Right kidney (tissue), 1 donor: Measurements from ENCODE around the gene EIF4E2.

Source experiments
- DNase-seq: peaks from one replicate; pipeline ENCODE4 v3.0.0-alpha.2; 2016

The EIF4E2 gene

DNA sequence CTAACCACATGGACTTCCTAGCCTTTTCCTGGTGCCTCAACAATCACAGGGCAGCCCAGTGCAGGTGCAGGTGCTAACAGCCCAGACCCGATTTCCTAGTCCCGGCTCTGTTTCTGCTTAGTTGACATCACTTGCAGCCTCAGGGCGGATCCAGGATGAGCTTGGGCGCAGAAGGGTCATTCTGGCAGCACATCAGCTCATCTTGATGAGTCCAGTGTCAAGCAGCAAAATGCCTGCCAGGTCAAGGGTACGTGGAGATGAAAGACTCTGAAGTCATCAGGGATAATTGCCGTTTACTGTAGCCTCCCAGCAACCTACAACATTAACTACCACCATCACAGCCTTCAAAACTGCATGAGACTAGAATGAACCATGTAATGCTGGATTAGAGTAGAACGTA, 43.5 kb downstream of the EIF4E2 start:
- no peak for DNase-seq

DNA sequence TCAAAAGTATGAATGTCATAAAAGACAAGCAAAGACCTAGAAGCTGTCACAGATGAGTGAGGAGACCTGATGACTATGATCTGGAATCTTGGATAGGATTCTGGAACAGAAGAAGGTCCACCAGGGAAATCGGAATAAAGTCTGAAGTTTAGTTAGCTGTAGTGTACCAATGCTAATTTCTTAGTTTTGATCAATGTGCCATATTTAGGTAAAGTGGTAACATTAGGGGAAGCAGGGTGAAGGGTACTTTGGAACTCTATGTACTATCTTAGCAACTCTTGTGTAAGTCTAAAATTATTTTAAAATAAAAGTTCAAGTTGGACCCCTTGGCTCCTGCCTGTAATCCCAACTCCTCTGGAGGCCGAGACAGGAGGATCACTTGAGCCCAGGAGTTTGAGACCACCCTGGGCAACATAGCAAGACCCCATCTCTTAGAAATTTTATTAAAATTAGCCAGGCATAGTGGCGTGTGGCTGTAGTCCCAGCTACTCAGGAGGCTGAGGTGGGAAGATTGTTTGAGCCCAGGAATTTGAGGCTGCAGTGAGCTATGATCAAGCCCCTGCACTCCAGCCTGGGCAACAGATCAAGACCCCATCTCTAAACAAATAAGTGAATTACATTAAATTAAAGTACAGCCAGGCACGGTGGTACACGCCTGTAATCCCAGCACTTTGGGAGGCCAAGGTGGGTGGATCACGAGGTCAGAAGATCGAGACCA, 47.0 kb downstream of the EIF4E2 start:
- DNase-seq = no peak

DNA sequence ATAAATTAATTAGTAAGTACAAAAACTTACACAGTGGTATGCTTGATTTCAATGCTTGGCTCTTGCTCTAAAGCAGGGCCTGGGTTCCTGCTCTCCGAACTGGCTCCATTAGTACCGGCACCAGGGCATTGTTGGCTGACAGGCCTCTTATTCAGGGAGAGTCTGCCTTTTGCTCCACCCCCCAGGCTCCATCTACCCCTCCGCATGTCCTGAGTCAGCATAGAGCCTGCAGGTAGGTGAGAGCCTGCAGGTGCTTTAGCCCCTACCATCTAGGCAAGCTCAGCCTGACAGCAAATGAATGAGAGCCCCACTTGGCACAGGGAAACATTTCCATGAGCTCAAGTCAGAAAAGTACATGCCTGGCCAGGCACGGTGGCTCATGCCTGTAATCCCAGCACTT, 47.8 kb downstream of the EIF4E2 start:
- no peak for DNase-seq

DNA sequence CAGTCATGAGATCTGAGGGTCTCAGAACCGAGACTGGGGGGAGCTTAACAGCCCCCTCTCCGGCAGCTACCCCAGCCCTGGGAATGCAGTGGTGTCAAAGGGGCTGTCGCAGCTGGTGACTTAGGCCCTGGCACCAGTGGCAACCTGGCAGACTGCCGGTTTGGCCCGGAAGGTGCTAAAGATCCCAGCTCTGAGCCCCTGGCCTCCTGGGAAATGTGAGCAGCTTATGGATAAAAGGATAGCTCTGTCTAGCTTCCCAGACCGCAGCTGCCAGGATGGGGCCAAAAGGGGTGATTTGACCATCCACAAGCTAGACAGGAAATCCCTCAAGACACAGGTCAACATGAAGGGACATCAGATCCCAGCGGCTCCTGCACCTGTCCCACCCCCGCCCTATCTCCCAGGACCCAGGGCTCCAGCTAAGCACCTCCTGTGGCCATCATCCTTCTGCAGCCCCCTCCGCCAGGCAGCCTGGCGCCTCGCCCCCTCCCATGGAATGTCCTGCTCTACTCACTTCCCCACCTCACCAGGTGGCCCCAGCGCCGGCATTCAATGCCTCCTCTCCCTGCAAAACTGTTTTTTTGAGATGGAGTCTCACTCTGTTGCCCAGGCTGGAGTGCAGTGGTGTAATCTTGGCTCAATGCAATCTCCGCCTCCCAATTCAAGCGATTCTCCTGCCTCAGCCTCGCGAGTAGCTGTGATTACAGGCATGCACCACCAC, 49.7 kb downstream of the EIF4E2 start:
- DNase-seq = no peak

DNA sequence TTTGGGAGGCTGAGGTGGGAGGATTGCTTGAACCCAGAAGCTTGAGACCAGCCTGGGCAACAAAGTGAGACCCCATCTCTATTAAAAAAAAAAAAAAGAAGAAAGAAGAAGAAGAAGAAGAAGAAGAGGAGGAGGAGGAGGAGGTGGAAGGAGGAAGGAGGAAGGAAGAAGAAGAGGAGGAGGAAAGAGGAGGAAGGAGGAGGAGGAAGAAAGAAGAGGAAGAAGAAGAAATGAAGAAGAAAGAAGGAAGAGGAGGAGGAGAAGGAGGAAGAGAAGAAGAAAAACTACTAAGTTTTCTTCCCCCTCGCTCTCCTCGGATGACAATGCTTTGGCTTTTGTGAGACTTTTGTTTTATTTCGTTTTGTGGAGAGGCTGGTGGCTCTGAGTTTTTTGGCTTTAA, 52.8 kb downstream of the EIF4E2 start:
- no peak for DNase-seq

DNA sequence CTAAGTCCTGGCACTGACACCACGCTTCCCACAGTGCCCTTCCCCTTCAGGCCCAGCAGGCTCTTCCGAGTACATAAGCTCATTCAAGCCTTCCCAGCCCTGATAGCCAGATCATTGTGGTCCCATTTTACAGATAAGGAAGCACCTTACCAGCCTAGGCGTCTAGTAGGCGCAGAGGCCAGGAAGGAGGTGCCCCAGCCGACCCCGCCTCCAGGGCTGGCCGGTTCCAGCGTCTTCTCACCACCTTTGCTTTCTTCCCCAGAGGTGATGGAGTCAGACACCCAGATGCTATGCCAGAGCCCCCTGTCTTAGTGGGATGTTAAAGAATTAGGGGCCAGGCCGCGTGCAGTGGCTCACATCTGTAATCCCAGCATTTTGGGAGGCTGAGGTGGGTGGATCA, 54.0 kb downstream of the EIF4E2 start:
- DNase-seq = no peak

DNA sequence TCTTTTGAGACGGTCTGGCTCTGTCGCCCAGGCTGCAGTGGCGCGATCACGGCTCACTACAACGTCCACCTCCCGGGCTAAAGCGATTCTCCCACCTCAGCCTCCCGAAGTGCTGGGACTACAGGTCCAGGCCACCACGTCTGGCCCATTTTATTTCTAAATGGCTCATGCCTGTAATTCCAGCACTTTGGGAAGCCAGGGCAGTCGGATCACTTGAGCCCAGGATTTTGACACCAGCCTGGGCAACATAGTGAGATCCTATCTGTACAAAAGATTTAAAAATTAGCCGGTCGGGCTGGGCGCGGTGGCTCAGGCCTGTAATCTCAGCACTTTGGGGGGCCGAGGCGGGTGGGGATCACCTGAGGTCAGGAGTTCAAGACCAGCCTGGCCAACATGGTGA, 56.5 kb downstream of the EIF4E2 start:
- DNase-seq = no peak

DNA sequence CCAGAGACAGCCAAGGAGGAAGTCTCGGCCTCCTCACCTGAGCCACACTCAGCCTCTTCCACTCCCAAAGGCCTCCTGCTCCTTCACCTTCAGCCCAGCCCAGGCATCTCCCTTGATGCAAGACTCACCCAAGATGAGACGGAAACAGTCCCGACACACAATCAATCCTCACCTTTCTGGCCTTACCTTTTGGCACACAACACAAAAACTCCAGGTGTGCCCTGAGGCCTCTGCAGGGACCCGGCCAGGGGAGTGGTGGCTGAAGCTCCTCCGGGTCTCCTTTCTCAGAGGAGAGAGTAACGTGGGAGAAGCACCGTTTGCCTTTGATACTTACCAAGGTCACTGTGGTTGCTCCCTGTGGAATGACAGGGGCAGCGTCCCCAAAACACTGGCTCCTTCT, 59.1 kb downstream of the EIF4E2 start:
- DNase-seq = no peak

- no peak for DNase-seq
Measured at GRCh38 chr2:232610081-232610480, 59.6 kb downstream of the EIF4E2 start.

GRCh38 chr2:232611061-232611460, 60.6 kb downstream of the EIF4E2 start:
- no peak for DNase-seq

- no peak for DNase-seq
Measured at GRCh38 chr2:232611559-232612218, 61.2 kb downstream of the EIF4E2 start.

DNA sequence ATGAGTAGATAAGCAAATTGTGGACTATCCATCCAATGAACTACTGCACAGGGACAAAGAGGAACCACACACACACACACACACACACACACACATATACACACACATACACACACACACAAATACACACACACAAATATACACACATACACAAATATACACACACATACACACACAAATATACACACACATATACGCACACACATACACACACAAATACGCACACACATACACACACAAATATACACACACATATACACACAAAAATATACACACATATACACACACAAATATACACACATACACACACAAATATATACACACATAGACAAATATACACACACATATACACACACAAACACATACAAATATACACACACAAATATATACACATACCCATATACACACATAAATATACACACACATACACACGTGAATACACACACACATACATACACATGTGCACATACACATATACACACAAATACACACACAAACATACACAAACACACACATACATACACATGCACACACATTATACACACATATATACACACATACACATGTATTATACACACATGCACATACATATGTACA, 63.1 kb downstream of the EIF4E2 start:
- no peak for DNase-seq

- DNase-seq = no peak
Measured at GRCh38 chr2:232615339-232615738, 64.8 kb downstream of the EIF4E2 start.
